ENCODE results near the gene AVP. TPM values are rescaled to one million over a fixed set of nuclear protein-coding genes. Genes with fewer than 3 reads are reported as not detected.
"Not testable (repeated sequence)": the region's sequence is repeated elsewhere in the genome, so short reads cannot be mapped to it uniquely, and the experiment has no call there.

Gene AVP
- total and polyA plus RNA-seq, 7 experiments from 2014 or later = 0.89 TPM; not detected in 6

DNA sequence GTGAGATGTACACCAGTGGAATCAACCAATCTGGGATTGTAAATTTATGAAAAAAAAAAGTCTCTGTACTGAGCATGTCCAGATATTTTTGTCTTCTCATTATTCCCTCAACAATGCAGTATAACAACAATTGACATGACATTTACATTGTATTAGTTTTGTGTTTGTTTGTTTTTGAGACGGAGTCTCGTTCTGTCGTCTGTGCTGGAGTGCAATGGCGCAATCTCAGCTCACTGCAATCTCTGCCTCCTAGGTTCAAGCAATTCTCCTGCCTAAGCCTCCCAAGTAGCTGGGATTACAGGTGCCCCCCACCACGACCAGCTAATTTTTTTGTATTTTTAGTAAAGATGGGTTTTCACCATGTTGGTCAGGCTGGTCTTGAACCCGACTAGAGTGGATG, 9.2 kb downstream of the AVP start:
- peaks cover 0 to 17% (median 0%) of the 10 kb centered on the region in 5 donors for H3K36me3 Mint-ChIP-seq
- H3K4me1 Mint-ChIP-seq = peaks cover 18 to 53% (median 36%) of the 10 kb centered on the region in 7 donors
- DNase-seq; H3K4me3 Mint-ChIP-seq; H3K36me3 ChIP-seq (ENCODE audit: control insufficient read depth in 2 of 3, insufficient read depth in 3 of 3, low read length in 3 of 3); H3K27me3 ChIP-seq (ENCODE audit: control insufficient read depth in 2 of 2, insufficient read depth in 2 of 2, low read length in 2 of 2); H3K9me3 Mint-ChIP-seq; H3K27ac ChIP-seq (ENCODE audit: low read depth, low read length); H3K9me3 ChIP-seq (ENCODE audit: control insufficient read depth in 2 of 3, low read length in 3 of 3); ATAC-seq; H3K4me3 ChIP-seq (ENCODE audit: low read length): not testable (repeated sequence)
- peaks cover 0 to 33% of the 10 kb centered on the region in 2 donors for H3K4me1 ChIP-seq (ENCODE audit: control insufficient read depth in 2 of 2, insufficient read depth in 2 of 2, low read length in 2 of 2)
- CTCF ChIA-PET = interaction anchor here (0.7 to 0.8 kb wide), 2 partner anchors 12 to 19 kb away, joined by 3 read pairs; no protein-coding TSS in a partner anchor
- POLR2A ChIA-PET = interaction anchor here (0.7 to 3.0 kb wide), 2 partner anchors 18 to 60 kb away, joined by 3 to 56 read pairs; no protein-coding TSS in a partner anchor
- H3K27me3 Mint-ChIP-seq = peaks cover 0 to 23% (median under 1%) of the 10 kb centered on the region in 5 donors
- peak overlapping the region in 3 of 9 donors; percentile 12 to 41 (median 25) for H3K27ac Mint-ChIP-seq
- intact Hi-C loops (cut with micrococcal nuclease) = loop anchor here in 1 of 2 donors (5.0 kb wide), 2 partner anchors 82 to 132 kb away; partner anchors contain the start of genes FASTKD5, ITPA and UBOX5

DNA sequence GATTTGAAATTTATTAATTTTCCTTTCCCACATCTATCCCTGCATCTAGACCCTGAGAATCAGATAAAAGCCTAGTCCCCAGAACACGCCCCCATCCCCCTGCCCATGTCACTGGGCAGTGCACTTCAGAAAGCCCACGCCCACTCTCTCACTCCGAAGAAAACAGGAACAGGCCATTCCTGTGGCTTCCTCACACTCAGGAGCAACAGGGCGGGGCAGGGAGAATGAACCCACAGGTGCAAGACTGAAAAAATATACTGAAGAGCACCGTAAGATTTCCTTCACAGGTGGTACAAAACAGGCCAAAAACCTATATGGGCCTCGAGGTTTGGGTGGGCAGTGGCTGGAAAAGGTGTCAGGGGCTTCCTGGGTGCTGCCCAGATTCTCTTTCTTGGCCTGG, 9.7 kb downstream of the AVP start:
- Mint-ChIP-seq H3K36me3 (peaks cover 0 to 17% (median 0%) of the 10 kb centered on the region in 5 donors), H3K27me3 (peaks cover 0 to 18% (median 0%) of the 10 kb centered on the region in 5 donors), H3K9me3 (peaks cover 0 to 6% (median 0%) of the 10 kb centered on the region in 11 donors), H3K4me1 (peaks cover 18 to 53% (median 36%) of the 10 kb centered on the region in 7 donors), H3K4me3 (no peak overlapping the region), H3K27ac (peak overlapping the region in 2 of 9 donors; percentile 12 to 59)
- Histone ChIP-seq H3K27me3 (ENCODE audit: control insufficient read depth in 2 of 2, insufficient read depth in 2 of 2, low read length in 2 of 2) (no peaks in the 10 kb centered on the region), H3K36me3 (ENCODE audit: control insufficient read depth in 2 of 3, insufficient read depth in 3 of 3, low read length in 3 of 3) (no peaks in the 10 kb centered on the region), H3K4me1 (ENCODE audit: control insufficient read depth in 2 of 2, insufficient read depth in 2 of 2, low read length in 2 of 2) (peaks cover 0 to 33% of the 10 kb centered on the region in 2 donors), H3K9me3 (ENCODE audit: control insufficient read depth in 2 of 3, low read length in 3 of 3) (no peaks in the 10 kb centered on the region), H3K4me3 (ENCODE audit: low read length) (no peak overlapping the region), H3K27ac (ENCODE audit: low read depth, low read length) (no peak overlapping the region)
- intact Hi-C loops (cut with micrococcal nuclease) = loop anchor here (5.0 kb wide), 4 partner anchors 42 to 132 kb away; partner anchors contain the start of genes FASTKD5 (in 1 of the 2), ITPA (in 1 of the 2), LZTS3 (in 1 of the 2) and UBOX5 (in 1 of the 2)
- ChIA-PET POLR2A (interaction anchor here (0.7 to 7.0 kb wide), 4 partner anchors 9 to 60 kb away, joined by 3 to 61 read pairs (median 4); no protein-coding TSS in a partner anchor), CTCF (interaction anchor here (0.6 to 1.1 kb wide), 4 partner anchors 12 to 1942 kb away, joined by 3 read pairs; no protein-coding TSS in a partner anchor)
- DNase-seq (no peak), ATAC-seq (no peak)

- H3K27me3 ChIP-seq (ENCODE audit: control insufficient read depth in 2 of 2, insufficient read depth in 2 of 2, low read length in 2 of 2); CTCF ChIA-PET; H3K9me3 ChIP-seq (ENCODE audit: control insufficient read depth in 2 of 3, low read length in 3 of 3); H3K27ac ChIP-seq (ENCODE audit: low read depth, low read length); H3K9me3 Mint-ChIP-seq; DNase-seq; H3K4me3 ChIP-seq (ENCODE audit: low read length); ATAC-seq; H3K36me3 ChIP-seq (ENCODE audit: control insufficient read depth in 2 of 3, insufficient read depth in 3 of 3, low read length in 3 of 3): not testable (repeated sequence)
- H3K36me3 Mint-ChIP-seq = peaks cover 0 to 13% (median 4%) of the 10 kb centered on the region in 5 donors
- H3K27me3 Mint-ChIP-seq = peaks cover 0 to 13% (median 0%) of the 10 kb centered on the region in 5 donors
- POLR2A ChIA-PET = interaction anchor here (0.7 to 7.0 kb wide), 8 partner anchors 15 to 101 kb away, joined by 3 to 61 read pairs (median 4); partner anchors contain the start of gene LZTS3
- peak overlapping the region in 7 of 9 donors; percentile 41 to 96 (median 83) for H3K27ac Mint-ChIP-seq
- intact Hi-C loops (cut with micrococcal nuclease) = loop anchor here in 1 of 2 donors (5.0 kb wide), 2 partner anchors 44 to 99 kb away; partner anchors contain the start of gene LZTS3
- peak overlapping the region in 8 of 10 donors; percentile 29 to 84 (median 44) for H3K4me3 Mint-ChIP-seq
- peaks cover 0 to 33% of the 10 kb centered on the region in 2 donors for H3K4me1 ChIP-seq (ENCODE audit: control insufficient read depth in 2 of 2, insufficient read depth in 2 of 2, low read length in 2 of 2)
- H3K4me1 Mint-ChIP-seq = peaks cover 22 to 56% (median 41%) of the 10 kb centered on the region in 7 donors
Observed at GRCh38 chr20:3073251-3073643, 11.3 kb downstream of the AVP start.

DNA sequence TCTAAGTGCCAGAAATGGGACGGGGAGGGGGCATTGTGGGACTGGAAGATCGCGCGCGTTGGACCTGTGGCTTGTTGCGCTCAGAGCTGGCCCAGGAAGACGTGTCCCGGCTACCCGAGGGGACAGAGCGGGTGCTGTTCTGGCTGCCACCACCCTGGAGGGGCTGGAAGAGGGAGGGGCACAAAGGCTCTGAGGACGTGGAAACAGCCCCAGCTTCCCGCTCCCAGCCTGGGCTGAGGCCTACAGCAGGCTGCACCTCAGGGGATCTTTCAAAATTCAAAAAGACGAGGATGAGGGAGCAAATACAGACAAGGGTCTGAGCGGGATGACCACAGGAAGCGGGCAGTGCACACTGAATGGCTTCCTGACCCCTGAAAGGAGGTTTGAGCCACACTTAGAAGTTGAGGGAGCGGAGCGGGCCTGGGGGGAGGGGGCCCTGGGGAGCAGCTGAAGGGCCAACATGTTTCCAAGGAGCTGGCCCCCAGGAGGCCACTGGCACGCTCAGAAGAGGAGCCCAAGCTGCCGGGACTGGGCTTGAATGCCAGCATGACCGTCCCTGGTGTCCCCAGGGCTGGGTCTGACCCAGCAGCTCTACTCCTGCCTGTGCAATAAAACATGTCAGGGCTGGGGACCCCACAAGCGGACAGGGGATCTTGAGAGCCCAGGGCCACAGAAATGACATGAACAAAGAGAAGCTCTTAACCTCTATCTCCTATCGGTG, 11.8 kb downstream of the AVP start:
- H3K27me3 ChIP-seq (ENCODE audit: control insufficient read depth in 2 of 2, insufficient read depth in 2 of 2, low read length in 2 of 2) = no peaks in the 10 kb centered on the region
- H3K36me3 ChIP-seq (ENCODE audit: control insufficient read depth in 2 of 3, insufficient read depth in 3 of 3, low read length in 3 of 3) = peaks cover 0 to 12% (median 0%) of the 10 kb centered on the region in 3 experiments
- no peak for DNase-seq
- peaks cover 18 to 50% (median 36%) of the 10 kb centered on the region in 7 donors for H3K4me1 Mint-ChIP-seq
- intact Hi-C loops (cut with micrococcal nuclease) = loop anchor here (1.0 to 5.0 kb wide), 4 partner anchors 18 to 100 kb away; partner anchors contain the start of gene LZTS3 (in 1 of the 2)
- peaks cover 0 to 3% (median 0%) of the 10 kb centered on the region in 11 donors for H3K9me3 Mint-ChIP-seq
- H3K27ac ChIP-seq (ENCODE audit: low read depth, low read length) = peak overlapping the region; percentile 76
- ChIA-PET POLR2A (interaction anchor here (0.9 to 7.0 kb wide), 8 partner anchors 19 to 101 kb away, joined by 3 to 61 read pairs (median 4); partner anchors contain the start of gene LZTS3), CTCF (interaction anchor here (0.5 to 1.4 kb wide), 5 partner anchors 20 to 142 kb away, joined by 3 to 5 read pairs (median 3); no protein-coding TSS in a partner anchor)
- H3K36me3 Mint-ChIP-seq = peaks cover 0 to 9% (median 4%) of the 10 kb centered on the region in 5 donors
- no peak for ATAC-seq
- H3K27ac Mint-ChIP-seq = peak overlapping the region; percentile 77 to 96 (median 90)
- H3K4me1 ChIP-seq (ENCODE audit: control insufficient read depth in 2 of 2, insufficient read depth in 2 of 2, low read length in 2 of 2) = peaks cover 0 to 29% of the 10 kb centered on the region in 2 donors
- H3K4me3 Mint-ChIP-seq = peak overlapping the region; percentile 61 to 90 (median 84)
- H3K4me3 ChIP-seq (ENCODE audit: low read length) = peak overlapping the region; percentile 53
- H3K27me3 Mint-ChIP-seq = peaks cover 0 to 8% (median 0%) of the 10 kb centered on the region in 5 donors
- no peaks in the 10 kb centered on the region for H3K9me3 ChIP-seq (ENCODE audit: control insufficient read depth in 2 of 3, low read length in 3 of 3)

- Mint-ChIP-seq H3K27ac (peak within 1 kb of the TSS; percentile 77 to 97 (median 90)), H3K9me3 (peaks cover 0 to 2% (median 0%) of the 10 kb centered on the region in 11 donors), H3K4me1 (peaks cover 15 to 42% (median 29%) of the 10 kb centered on the region in 7 donors), H3K36me3 (peaks cover 0 to 7% (median 4%) of the 10 kb centered on the region in 5 donors), H3K27me3 (peaks cover 0 to 7% (median 0%) of the 10 kb centered on the region in 5 donors), H3K4me3 (peak within 1 kb of the TSS; percentile 61 to 90 (median 86))
- DNase-seq = peak; percentile 58 to 78 (median 73)
- intact Hi-C loops (cut with micrococcal nuclease) = loop anchor here (1.0 to 5.0 kb wide), 4 partner anchors 18 to 100 kb away; partner anchors contain the start of gene LZTS3 (in 1 of the 2)
- ChIA-PET POLR2A (interaction anchor here (0.6 to 7.0 kb wide), 8 partner anchors 21 to 148 kb away, joined by 3 to 61 read pairs (median 4); partner anchors contain the start of gene LZTS3), CTCF (interaction anchor here (0.5 to 1.4 kb wide), 5 partner anchors 21 to 143 kb away, joined by 3 to 5 read pairs (median 3); no protein-coding TSS in a partner anchor)
- H3K27ac ChIP-seq (ENCODE audit: low read depth, low read length) = peak within 1 kb of the TSS; percentile 76
- H3K4me3 ChIP-seq (ENCODE audit: low read length) = peak within 1 kb of the TSS; percentile 53
- peaks cover 0 to 21% of the 10 kb centered on the region in 2 donors for H3K4me1 ChIP-seq (ENCODE audit: control insufficient read depth in 2 of 2, insufficient read depth in 2 of 2, low read length in 2 of 2)
- peaks cover 0 to 12% (median 0%) of the 10 kb centered on the region in 3 experiments for H3K36me3 ChIP-seq (ENCODE audit: control insufficient read depth in 2 of 3, insufficient read depth in 3 of 3, low read length in 3 of 3)
- no peaks in the 10 kb centered on the region for H3K9me3 ChIP-seq (ENCODE audit: control insufficient read depth in 2 of 3, low read length in 3 of 3)
- ATAC-seq = peak; percentile 88
- no peaks in the 10 kb centered on the region for H3K27me3 ChIP-seq (ENCODE audit: control insufficient read depth in 2 of 2, insufficient read depth in 2 of 2, low read length in 2 of 2)
Observed at GRCh38 chr20:3071610-3072529, 12.7 kb downstream of the AVP start, which contains the start of gene OXT. Gene OXT (plus strand): TSS chr20:3071620. CDS start chr20:3071656, 36 bp downstream.
